Dendritic cell treated with granulocyte-macrophage colony-stimulating factor and Interleukin-4, amounts not matched to agents 40 ng/mL and 50 ng/mL, for 4 days (primary cell): ENCODE data around the gene SNRPB2.
A peak's percentile ranks its signal among the peaks of the same experiment; 100 is the strongest.

Experiments
- H3K27ac Mint-ChIP-seq: one replicate; pipeline ENCODE4 v1.8.0; 2022; ENCODE audit warnings: mild to moderate bottlenecking, mixed read lengths
- H3K27me3 Mint-ChIP-seq: one replicate; pipeline ENCODE4 v1.8.0; 2022; ENCODE audit warnings: mild to moderate bottlenecking, mixed read lengths
- H3K36me3 Mint-ChIP-seq: one replicate; pipeline ENCODE4 v1.8.0; 2022; ENCODE audit warnings: low read depth, mixed read lengths
- H3K4me1 Mint-ChIP-seq: one replicate; pipeline ENCODE4 v1.8.0; 2022; ENCODE audit warnings: low read depth, mixed read lengths
- H3K4me3 Mint-ChIP-seq: one replicate; pipeline ENCODE4 v1.8.0; 2022; ENCODE audit warnings: mild to moderate bottlenecking, moderate library complexity, mixed read lengths
- H3K9me3 Mint-ChIP-seq: one replicate; pipeline ENCODE4 v1.8.0; 2022; ENCODE audit warnings: mixed read lengths
- intact Hi-C: fragments of 100-400 bp; cut with micrococcal nuclease; formaldehyde crosslinking; loops from one replicate; pipeline ENCODE4 v1.15.0; 2022

SNRPB2 gene

GRCh38 chr20:16709017-16709416 is 20.8 kb upstream of the SNRPB2 start:
- intact Hi-C loops, result no loop called here
- Mint-ChIP-seq H3K4me3 (no peak overlapping the region), H3K9me3 (peaks cover 25% of the 10 kb centered on the region), H3K36me3 (no peaks in the 10 kb centered on the region), H3K27me3 (peaks cover 2% of the 10 kb centered on the region), H3K4me1 (peaks cover 11% of the 10 kb centered on the region), H3K27ac (no peak overlapping the region)

- Mint-ChIP-seq H3K36me3 (no peaks in the 10 kb centered on the region), H3K4me1 (peaks cover 11% of the 10 kb centered on the region), H3K4me3 (no peak overlapping the region), H3K27me3 (peaks cover 3% of the 10 kb centered on the region), H3K9me3 (peaks cover 14% of the 10 kb centered on the region), H3K27ac (no peak overlapping the region)
- intact Hi-C loops, result no loop called here
These were observed 19.0 kb upstream of the SNRPB2 start for GRCh38 chr20:16710781-16711180.

GRCh38 chr20:16711661-16712258 is 18.1 kb upstream of the SNRPB2 start:
- H3K4me3 Mint-ChIP-seq, result no peak overlapping the region
- peaks cover 4% of the 10 kb centered on the region for H3K9me3 Mint-ChIP-seq
- H3K27ac Mint-ChIP-seq, result no peak overlapping the region
- intact Hi-C loops, result no loop called here
- peaks cover 8% of the 10 kb centered on the region for H3K27me3 Mint-ChIP-seq
- H3K36me3 Mint-ChIP-seq, result no peaks in the 10 kb centered on the region
- peaks cover 11% of the 10 kb centered on the region for H3K4me1 Mint-ChIP-seq

DNA sequence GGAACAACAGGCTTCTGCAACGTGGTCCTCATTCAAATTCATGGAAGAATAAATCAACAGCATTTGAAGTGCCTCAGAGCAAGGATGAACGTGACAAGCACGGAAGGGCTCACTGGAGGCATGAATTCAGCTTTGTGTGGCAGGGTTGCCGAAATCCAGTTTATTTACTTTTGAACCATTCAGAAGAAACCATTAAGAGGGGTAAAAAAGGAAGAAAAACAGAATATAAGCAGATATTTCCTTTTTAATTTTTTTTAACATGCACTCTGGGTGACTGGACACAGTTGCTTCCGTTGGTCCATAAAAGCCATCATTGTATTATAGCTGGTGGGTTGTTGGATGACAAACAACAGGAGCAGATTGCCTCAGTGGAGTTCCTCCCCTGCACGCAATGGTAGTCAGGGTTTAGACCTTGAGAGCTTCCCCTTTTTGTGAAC is 17.3 kb upstream of the SNRPB2 start:
- H3K4me1 Mint-ChIP-seq, result peaks cover 11% of the 10 kb centered on the region
- H3K27ac Mint-ChIP-seq, result no peak overlapping the region
- H3K27me3 Mint-ChIP-seq, result peaks cover 8% of the 10 kb centered on the region
- no peak overlapping the region for H3K4me3 Mint-ChIP-seq
- intact Hi-C loops, result no loop called here
- no peaks in the 10 kb centered on the region for H3K36me3 Mint-ChIP-seq
- H3K9me3 Mint-ChIP-seq, result no peaks in the 10 kb centered on the region

DNA sequence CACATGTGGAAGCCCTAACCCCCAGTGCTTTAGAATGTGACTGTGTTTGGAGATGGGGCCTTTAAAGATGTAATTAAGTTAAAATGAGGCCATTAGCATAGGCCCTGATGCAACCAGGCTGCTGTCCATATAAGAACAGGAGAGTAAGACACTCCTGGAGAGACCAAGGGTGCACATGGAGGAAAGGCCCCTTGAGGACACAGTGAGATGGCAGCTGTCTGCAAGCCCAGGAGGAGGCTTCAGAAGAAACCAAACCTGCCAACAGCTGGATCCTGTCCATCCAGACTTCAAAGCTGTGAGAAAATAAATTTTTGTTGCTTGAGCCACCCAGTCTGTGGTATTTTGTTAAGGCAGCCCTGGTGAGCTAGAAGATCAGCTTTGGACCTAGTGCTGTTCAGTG is 16.8 kb upstream of the SNRPB2 start:
- Mint-ChIP-seq H3K4me1 (peaks cover 11% of the 10 kb centered on the region), H3K4me3 (no peak overlapping the region), H3K36me3 (no peaks in the 10 kb centered on the region), H3K27me3 (peaks cover 10% of the 10 kb centered on the region), H3K27ac (no peak overlapping the region), H3K9me3 (no peaks in the 10 kb centered on the region)
- intact Hi-C loops, result no loop called here

DNA sequence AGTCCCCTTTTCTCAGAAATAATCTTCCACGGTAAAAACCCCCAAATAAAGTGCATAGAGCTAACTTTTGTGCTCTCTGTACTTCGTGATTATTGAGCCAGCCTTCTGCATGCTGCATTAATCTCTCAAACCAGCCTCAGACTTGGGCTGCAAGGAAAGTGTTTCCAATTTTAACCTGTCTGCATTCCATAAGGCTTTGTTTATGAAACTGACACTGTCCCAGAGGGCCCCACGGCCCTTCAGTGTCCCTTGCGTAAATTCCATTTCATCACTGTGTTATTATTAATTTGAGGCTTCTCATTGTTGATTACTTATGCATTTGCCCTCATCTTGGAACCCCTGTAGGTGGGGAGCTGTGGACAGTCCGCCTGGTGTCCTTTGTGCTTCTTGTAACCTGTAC is 15.6 kb upstream of the SNRPB2 start:
- Mint-ChIP-seq H3K4me1 (peaks cover 11% of the 10 kb centered on the region), H3K27me3 (peaks cover 17% of the 10 kb centered on the region), H3K27ac (no peak overlapping the region), H3K4me3 (no peak overlapping the region), H3K9me3 (no peaks in the 10 kb centered on the region), H3K36me3 (no peaks in the 10 kb centered on the region)
- intact Hi-C loops, result no loop called here

- Mint-ChIP-seq H3K27me3 (peaks cover 17% of the 10 kb centered on the region), H3K27ac (no peak overlapping the region), H3K9me3 (no peaks in the 10 kb centered on the region), H3K4me3 (no peak overlapping the region), H3K4me1 (peaks cover 11% of the 10 kb centered on the region), H3K36me3 (no peaks in the 10 kb centered on the region)
- intact Hi-C loops, result no loop called here
These were observed 15.1 kb upstream of the SNRPB2 start for GRCh38 chr20:16714751-16715150.

DNA sequence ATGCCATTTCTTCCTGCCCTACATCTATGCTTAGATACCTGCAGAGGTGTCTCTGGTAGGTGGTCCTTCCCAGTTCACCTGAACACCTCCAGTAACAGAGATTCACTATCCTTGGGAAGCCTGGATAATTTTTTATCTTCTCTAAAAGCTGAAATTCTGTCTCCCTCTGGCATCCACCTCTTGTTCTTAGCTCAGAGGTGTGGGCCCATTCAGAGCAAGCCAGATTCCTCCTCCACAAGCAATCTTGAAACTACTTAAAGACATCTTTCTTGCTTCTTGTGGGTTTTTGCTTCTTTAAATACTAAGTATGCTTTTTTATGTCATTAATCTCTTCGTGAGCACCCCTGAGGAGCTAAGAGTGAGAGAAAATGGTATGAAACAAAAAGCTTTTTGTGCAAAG is 10.4 kb upstream of the SNRPB2 start:
- H3K4me3 Mint-ChIP-seq, result no peak overlapping the region
- intact Hi-C loops, result no loop called here
- H3K9me3 Mint-ChIP-seq, result no peaks in the 10 kb centered on the region
- H3K27ac Mint-ChIP-seq, result no peak overlapping the region
- H3K27me3 Mint-ChIP-seq, result peaks cover 28% of the 10 kb centered on the region
- peaks cover 8% of the 10 kb centered on the region for H3K4me1 Mint-ChIP-seq
- H3K36me3 Mint-ChIP-seq, result no peaks in the 10 kb centered on the region

DNA sequence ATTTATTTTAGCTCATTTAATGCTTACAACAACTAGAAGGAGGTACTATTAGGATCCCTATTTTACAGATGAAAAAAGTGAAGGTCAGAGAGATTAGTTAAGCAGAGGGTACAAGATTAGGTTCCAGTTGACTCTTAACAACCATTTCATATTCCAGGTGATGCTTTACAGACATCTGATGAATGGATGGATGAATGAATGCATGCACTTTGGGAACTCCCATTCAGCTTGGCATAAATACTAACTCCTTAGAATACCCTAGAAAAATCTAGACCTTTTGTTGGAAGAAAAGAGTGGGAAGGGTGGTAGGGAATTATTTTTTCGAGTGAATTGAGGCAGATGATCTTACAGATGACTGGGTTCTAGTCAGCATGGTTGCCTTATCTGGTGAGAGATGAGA is 746 bp upstream of the SNRPB2 start:
- peaks cover 10% of the 10 kb centered on the region for H3K9me3 Mint-ChIP-seq
- peak overlapping the region; percentile 99 for H3K27ac Mint-ChIP-seq
- peaks cover 19% of the 10 kb centered on the region for H3K4me1 Mint-ChIP-seq
- H3K36me3 Mint-ChIP-seq, result peaks cover 40% of the 10 kb centered on the region
- H3K27me3 Mint-ChIP-seq, result peaks cover 40% of the 10 kb centered on the region
- peak overlapping the region; percentile 97 for H3K4me3 Mint-ChIP-seq
- intact Hi-C loops, result no loop called here

DNA sequence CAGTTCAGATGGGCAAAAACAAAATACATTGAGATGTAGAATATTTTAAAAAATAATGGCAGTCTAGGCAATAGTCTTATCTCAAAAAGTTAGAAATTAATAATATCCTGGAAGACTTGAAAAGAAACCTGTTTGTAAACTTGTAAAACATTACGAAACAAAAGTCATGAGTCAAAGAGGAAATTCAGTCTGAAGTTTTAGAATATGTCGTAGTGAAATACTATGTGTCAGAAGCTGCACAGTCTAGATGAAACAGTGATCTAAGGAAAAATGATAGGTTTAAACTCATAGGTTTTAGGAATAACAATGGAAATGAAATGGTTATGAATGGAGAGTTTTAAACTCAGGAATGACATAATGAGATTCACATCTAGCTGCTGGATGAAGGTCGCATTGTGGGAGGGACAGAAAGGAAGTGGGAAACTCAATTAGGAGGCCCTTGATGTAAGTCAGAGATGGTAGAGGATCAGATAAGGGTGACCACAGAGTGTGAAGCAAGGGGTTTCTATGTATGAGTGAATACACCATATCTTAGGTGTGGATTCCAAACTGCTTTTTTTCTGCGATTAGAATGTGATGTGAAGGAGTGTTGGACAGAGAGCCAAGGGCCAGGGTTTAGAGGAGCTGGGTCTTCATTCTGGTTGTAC is 2.8 kb downstream of the SNRPB2 start:
- H3K36me3 Mint-ChIP-seq, result peaks cover 76% of the 10 kb centered on the region

GRCh38 chr20:16740365-16741072 is 10.7 kb downstream of the SNRPB2 start:
- Mint-ChIP-seq H3K27me3 (peaks cover 2% of the 10 kb centered on the region), H3K36me3 (peaks cover 67% of the 10 kb centered on the region), H3K27ac (no peak overlapping the region), H3K4me3 (no peak overlapping the region), H3K9me3 (no peaks in the 10 kb centered on the region), H3K4me1 (no peaks in the 10 kb centered on the region)
- intact Hi-C loops, result no loop called here

More for the DNA sequence above, 2.8 kb downstream of the SNRPB2 start:
- intact Hi-C loops, result loop anchor here (10.0 kb wide), 2 partner anchors 1402 to 1552 kb away; partner anchors contain the start of genes KAT14, PET117 and ZNF133
- Mint-ChIP-seq H3K27me3 (peaks cover 14% of the 10 kb centered on the region), H3K27ac (no peak overlapping the region), H3K4me3 (no peak overlapping the region), H3K4me1 (peaks cover 29% of the 10 kb centered on the region), H3K9me3 (peaks cover 10% of the 10 kb centered on the region)

DNA sequence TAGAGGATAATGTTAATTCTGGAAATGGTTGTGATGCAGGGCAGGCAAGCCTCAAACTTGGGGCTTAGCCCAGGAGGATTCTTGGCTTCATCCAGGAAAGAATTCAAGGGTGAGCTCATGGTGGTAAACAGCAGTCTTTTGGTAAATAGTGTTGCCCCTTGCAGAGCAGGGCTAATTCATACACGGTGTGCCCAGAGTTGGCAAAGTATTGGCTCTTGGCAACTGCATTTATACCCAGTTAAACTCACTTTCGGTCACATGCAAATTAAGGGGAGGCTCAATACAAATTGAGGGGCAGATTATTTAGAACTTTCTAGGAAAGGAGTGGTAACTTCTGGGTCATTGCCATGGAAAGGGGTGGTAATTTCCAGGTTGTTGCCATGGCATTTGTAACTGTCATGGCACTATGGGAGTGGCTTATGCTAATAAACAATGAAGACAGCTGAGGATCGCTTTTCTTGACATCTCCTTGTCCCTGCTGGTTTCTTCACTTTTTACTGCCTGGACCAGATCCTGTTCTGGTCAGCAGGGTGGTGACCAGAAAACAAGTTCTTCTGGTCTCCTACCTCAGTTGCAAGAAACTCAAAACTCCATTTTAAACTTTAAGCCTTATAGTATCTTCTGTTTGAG is 14.5 kb downstream of the SNRPB2 start:
- H3K27me3 Mint-ChIP-seq, result peaks cover 10% of the 10 kb centered on the region
- H3K9me3 Mint-ChIP-seq, result no peaks in the 10 kb centered on the region
- intact Hi-C loops, result no loop called here
- H3K27ac Mint-ChIP-seq, result no peak overlapping the region
- H3K4me3 Mint-ChIP-seq, result no peak overlapping the region
- H3K4me1 Mint-ChIP-seq, result no peaks in the 10 kb centered on the region
- H3K36me3 Mint-ChIP-seq, result peaks cover 30% of the 10 kb centered on the region

GRCh38 chr20:16745204-16745603 is 15.4 kb downstream of the SNRPB2 start:
- intact Hi-C loops, result no loop called here
- no peak overlapping the region for H3K4me3 Mint-ChIP-seq
- peaks cover 16% of the 10 kb centered on the region for H3K27me3 Mint-ChIP-seq
- H3K36me3 Mint-ChIP-seq, result peaks cover 21% of the 10 kb centered on the region
- H3K9me3 Mint-ChIP-seq, result no peaks in the 10 kb centered on the region
- no peaks in the 10 kb centered on the region for H3K4me1 Mint-ChIP-seq
- H3K27ac Mint-ChIP-seq, result no peak overlapping the region

- H3K27ac Mint-ChIP-seq, result no peak overlapping the region
- no peaks in the 10 kb centered on the region for H3K9me3 Mint-ChIP-seq
- H3K4me3 Mint-ChIP-seq, result no peak overlapping the region
- peaks cover 21% of the 10 kb centered on the region for H3K27me3 Mint-ChIP-seq
- H3K4me1 Mint-ChIP-seq, result no peaks in the 10 kb centered on the region
- peaks cover 6% of the 10 kb centered on the region for H3K36me3 Mint-ChIP-seq
- intact Hi-C loops, result no loop called here
These were observed 17.5 kb downstream of the SNRPB2 start for GRCh38 chr20:16747291-16747811.
